Prostate gland (tissue), 2 donors: ENCODE results near the gene CXCL9. TPM values are rescaled to one million over a fixed set of nuclear protein-coding genes. Genes with fewer than 3 reads are reported as not detected.
A peak's percentile ranks its signal among the peaks of the same experiment; 100 is the strongest.

Experiments used
- DNase-seq: peaks from one replicate; pipeline ENCODE4 v3.0.0-alpha.2; 2019; ENCODE audit warnings: low spot score
- H3K27ac ChIP-seq, 2 donors: fragments of 200-600 bp; sonication (generic); 2 replicates each; pipeline ENCODE4 v1.5.1; 2017 to 2019
- H3K27me3 ChIP-seq: fragments of 200-600 bp; sonication (generic); replicated peaks from 2 replicates; pipeline ENCODE4 v1.5.1; 2019; ENCODE audit not compliant: insufficient read depth
- H3K36me3 ChIP-seq, 2 donors: fragments of 200-600 bp; sonication (generic); 1 replicate in 1 of 2; 2 replicates in 1 of 2; pipeline versions ENCODE4 v1.5.1 to v1.8.1; 2017 to 2019
- H3K4me1 ChIP-seq: fragments of 200-600 bp; sonication (generic); replicated peaks from 2 replicates; pipeline ENCODE4 v1.5.1; 2019
- H3K4me3 ChIP-seq, 2 donors: fragments of 200-600 bp; sonication (generic); 2 replicates each; pipeline ENCODE4 v1.5.1; 2017 to 2019
- H3K9me3 ChIP-seq: fragments of 200-600 bp; sonication (generic); 2 replicates; pipeline ENCODE4 v1.5.1; 2017
- CTCF ChIP-seq, 4 experiments: fragments of 200-600 bp in 2 of 4; fragments of 450-650 bp in 2 of 4; sonication (generic) in 2 of 4; IDR thresholded peaks; 1 replicate in 3 of 4; 2 replicates in 1 of 4; pipeline ENCODE4 v1.5.1; 2016 to 2019; ENCODE audit warnings: antibody characterized with exemption in 4 of 4, mild to moderate bottlenecking in 2 of 4, moderate library complexity in 2 of 4
- POLR2A ChIP-seq: fragments of 450-650 bp; IDR thresholded peaks from one replicate; pipeline ENCODE4 v1.6.1; 2016; ENCODE audit warnings: antibody characterized with exemption, mild to moderate bottlenecking
- POLR2AphosphoS5 ChIP-seq: sonication (generic); formaldehyde crosslinking; IDR thresholded peaks from one replicate; pipeline ENCODE4 v1.6.1; 2017; ENCODE audit warnings: antibody characterized with exemption
- WGBS: methylation state at CpG from one replicate; pipeline ENCODE4 v1.1.5; 2018; 5-methylcytosine and 5-hydroxymethylcytosine counted together
- intact Hi-C: fragments of 100-400 bp; cut with DNase I; formaldehyde crosslinking; loops from one replicate; pipeline ENCODE4 v1.14.2; 2022
- total RNA-seq, 2 donors: library from RNA; depleted of rRNA; stranded (reverse); fragments of >200 nt; gene quantifications; one replicate each; pipeline ENCODE4 v1.1.0, GENCODE V29; 2016

Gene CXCL9
- total RNA-seq, 2 donors from 2014 or later = 0.27 to 2.6 TPM

- Histone ChIP-seq H3K36me3 (no peaks in the 10 kb centered on the region), H3K4me3 (no peak overlapping the region), H3K9me3 (no peaks in the 10 kb centered on the region), H3K4me1 (no peaks in the 10 kb centered on the region), H3K27me3 (no peaks in the 10 kb centered on the region), H3K27ac (no peak overlapping the region)
- intact Hi-C loops = loop anchor here (5.0 kb wide), 1 partner anchor 90 kb away; no protein-coding TSS in a partner anchor
- DNase-seq = no peak
- WGBS = 89% methylated on average over 1 of the region's 1 CpG
- no peak for TF ChIP-seq POLR2AphosphoS5
- TF ChIP-seq POLR2A = no peak
- TF ChIP-seq CTCF (IDR thresholded peaks at IDR 0.05) = no peak
Measured at GRCh38 chr4:75997081-75997480, 10.2 kb downstream of the CXCL9 start.

- Histone ChIP-seq H3K27me3 (no peaks in the 10 kb centered on the region), H3K27ac (no peak overlapping the region), H3K4me3 (no peak overlapping the region), H3K36me3 (no peaks in the 10 kb centered on the region), H3K9me3 (no peaks in the 10 kb centered on the region), H3K4me1 (no peaks in the 10 kb centered on the region)
- DNase-seq = no peak
- WGBS = 9% methylated on average over 5 of the region's 5 CpGs
- TF ChIP-seq POLR2A (no peak), POLR2AphosphoS5 (peak; percentile 33), CTCF (IDR thresholded peaks at IDR 0.05) (peak; percentile 66 to 88 (median 78))
- intact Hi-C loops = loop anchor here (1.0 to 5.0 kb wide), 2 partner anchors 72 to 92 kb away; no protein-coding TSS in a partner anchor
Measured at GRCh38 chr4:75995727-75996126, 11.6 kb downstream of the CXCL9 start.

GRCh38 chr4:75992462-75992861 lies 14.8 kb downstream of the CXCL9 start:
- H3K4me3 ChIP-seq = no peak overlapping the region
- no peaks in the 10 kb centered on the region for H3K27me3 ChIP-seq
- no peak for DNase-seq
- peaks cover 11% of the 10 kb centered on the region for H3K4me1 ChIP-seq
- no peak overlapping the region for H3K27ac ChIP-seq
- no peaks in the 10 kb centered on the region for H3K9me3 ChIP-seq
- WGBS = 92% methylated on average over 1 of the region's 1 CpG
- intact Hi-C loops = loop anchor here (5.0 kb wide), 1 partner anchor 155 kb away; the partner anchor contains the start of gene NUP54
- no peaks in the 10 kb centered on the region for H3K36me3 ChIP-seq
- TF ChIP-seq CTCF (IDR thresholded peaks at IDR 0.05) (no peak), POLR2A (no peak), POLR2AphosphoS5 (no peak)

- WGBS = under 1% methylated on average over 20 of the region's 20 CpGs
- Histone ChIP-seq H3K9me3 (no peaks in the 10 kb centered on the region), H3K4me3 (peak overlapping the region; percentile 59 to 61), H3K27ac (peak overlapping the region; percentile 43 to 64), H3K27me3 (no peaks in the 10 kb centered on the region), H3K36me3 (no peaks in the 10 kb centered on the region), H3K4me1 (peaks cover 11% of the 10 kb centered on the region)
- intact Hi-C loops = loop anchor here (5.0 kb wide), 1 partner anchor 157 kb away; the partner anchor contains the start of gene NUP54
- no peak for DNase-seq
- TF ChIP-seq POLR2A (no peak), CTCF (IDR thresholded peaks at IDR 0.05) (no peak), POLR2AphosphoS5 (no peak)
Measured at GRCh38 chr4:75989846-75990528, 17.3 kb downstream of the CXCL9 start.

- WGBS = 74% methylated on average over 3 of the region's 3 CpGs
- Histone ChIP-seq H3K27ac (no peak overlapping the region), H3K36me3 (no peaks in the 10 kb centered on the region), H3K4me1 (peaks cover 11% of the 10 kb centered on the region), H3K4me3 (no peak overlapping the region), H3K27me3 (no peaks in the 10 kb centered on the region), H3K9me3 (no peaks in the 10 kb centered on the region)
- no peak for TF ChIP-seq POLR2A
- no peak for TF ChIP-seq POLR2AphosphoS5
- TF ChIP-seq CTCF (IDR thresholded peaks at IDR 0.05) = no peak
- DNase-seq = no peak
- intact Hi-C loops = no loop called here
Measured at GRCh38 chr4:75985116-75985515, 22.2 kb downstream of the CXCL9 start.
